KOPT-K1 (cell line): Measurements from ENCODE around the gene RBM7.

ENCODE experiments used
- H3K27ac ChIP-seq: fragments of 200-600 bp; sonication (generic); 2 replicates; pipeline ENCODE4 v1.5.1; 2016; ENCODE audit warnings: antibody characterized with exemption, mild to moderate bottlenecking, low read depth, low read length; ENCODE audit not compliant: poor library complexity, severe bottlenecking
- H3K36me3 ChIP-seq: fragments of 200-600 bp; sonication (generic); 2 replicates; pipeline ENCODE4 v1.5.1; 2017; ENCODE audit warnings: antibody characterized with exemption, mild to moderate bottlenecking, low read length, moderate library complexity; ENCODE audit not compliant: insufficient read depth
- H3K9me3 ChIP-seq: fragments of 200-600 bp; sonication (generic); 2 replicates; pipeline ENCODE4 v1.5.1; 2017; ENCODE audit warnings: antibody characterized with exemption, low read length, mild to moderate bottlenecking; ENCODE audit not compliant: insufficient read depth, poor library complexity, severe bottlenecking

RBM7 gene

GRCh38 chr11:114452399-114452798 is 51.9 kb downstream of the RBM7 start:
- Histone ChIP-seq H3K36me3 (peaks cover 20% of the 10 kb centered on the region), H3K9me3 (no peaks in the 10 kb centered on the region), H3K27ac (no peak overlapping the region)
